Kidney (tissue), 22 donors: Measurements from ENCODE around the gene EPHA1. TPM values are rescaled to one million over a fixed set of nuclear protein-coding genes. Genes with fewer than 3 reads are reported as not detected.
A peak's percentile ranks its signal among the peaks of the same experiment; 100 is the strongest.

ENCODE experiments used
- DNase-seq, 5 donors: peaks; one replicate each; pipeline ENCODE4 v3.0.0-alpha.2; 2013 to 2020
- FAIRE-seq: peaks from 2 replicates; lab custom pipeline; 2012; peaks lifted over from hg19 to GRCh38; lab: Jason Lieb, UNC
- H3K27ac ChIP-seq, 2 donors: one replicate each; pipeline ENCODE4 v1.7.0; 2013; ENCODE audit warnings: low read depth in 2 of 2, low read length in 2 of 2, inconsistent platforms in 1 of 2
- H3K27me3 ChIP-seq: one replicate; pipeline ENCODE4 v1.7.1; 2013; ENCODE audit warnings: low read length, inconsistent platforms; ENCODE audit not compliant: control insufficient read depth, insufficient read depth
- H3K36me3 ChIP-seq, 3 donors: one replicate each; pipeline versions ENCODE4 v1.7.0 to v1.7.1; 2013; ENCODE audit warnings: low read length in 3 of 3, control low read depth in 1 of 3, inconsistent platforms in 1 of 3; ENCODE audit not compliant: insufficient read depth in 3 of 3, control insufficient read depth in 2 of 3
- H3K4me1 ChIP-seq, 3 donors: one replicate each; pipeline versions ENCODE4 v1.7.0 to v1.7.1; 2013; ENCODE audit warnings: low read length in 3 of 3, inconsistent platforms in 1 of 3, low read depth in 1 of 3; ENCODE audit not compliant: control insufficient read depth in 2 of 3, insufficient read depth in 2 of 3
- H3K4me3 ChIP-seq, 3 donors: one replicate each; pipeline versions ENCODE4 v1.7.0 to v1.8.1; 2013; ENCODE audit warnings: low read length in 3 of 3, control low read depth in 1 of 3, inconsistent platforms in 1 of 3
- H3K9ac ChIP-seq, 3 donors: one replicate each; pipeline versions ENCODE4 v1.7.0 to v1.7.1; 2013; ENCODE audit warnings: low read length in 3 of 3, control low read depth in 1 of 3, inconsistent platforms in 1 of 3
- H3K9me3 ChIP-seq, 3 donors: one replicate each; pipeline versions ENCODE4 v1.7.0 to v1.7.1; 2013; ENCODE audit warnings: low read length in 3 of 3, control low read depth in 1 of 3, inconsistent platforms in 1 of 3; ENCODE audit not compliant: control insufficient read depth in 2 of 3, insufficient read depth in 1 of 3
- intact Hi-C: fragments of 100-400 bp; cut with DNase I; formaldehyde crosslinking; loops from one replicate; pipeline ENCODE4 v1.11.1; 2022
- long read RNA-seq, 10 donors: library from polyadenylated mRNA in 1 of 10; unstranded in 1 of 10; transcript quantifications; one replicate each; pipeline ENCODE4 v2.0.0 and lab custom pipeline, GENCODE V29; 2021 to 2026
- polyA plus RNA-seq: library from polyadenylated mRNA; stranded (reverse); fragments of 350-450 nt; fragmentation: Illumina TruSeq; extraction: RNeasy Lipid Tissue Mini Kit (QIAGEN cat#74804); gene quantifications from one replicate; pipeline ENCODE4 v1.2.3, GENCODE V29; 2014; ENCODE audit warnings: low read depth, low replicate concordance; ENCODE audit not compliant: insufficient read depth
- total RNA-seq: library from RNA; stranded (reverse); fragmentation: NEBNext Ultra II Directional; extraction: Animal tissue kit (Norgen Biotek cat#: 25700); gene quantifications from one replicate; pipeline ENCODE4 v1.2.1, GENCODE V29; 2021
- TF ChIP-seq, protein P1 (sequence below): IDR thresholded peaks from 3 replicates; pipeline ENCODE4 v1.5.1; 2012; ENCODE audit warnings: mild to moderate bottlenecking, moderate library complexity, borderline replicate concordance; ENCODE audit not compliant: insufficient read depth; ENCODE audit errors: extremely low read depth
- donor health status: control.
- donor health status: control.
- donor health status: control.
- donor health status: control.
- donor health status: control.
- donor health status: DM: yes; HTN: yes; CAD: no.
- donor health status: Normal renal cell carcinoma (clear cell type).

EPHA1 gene
- total RNA-seq (22.3 TPM), polyA plus RNA-seq (6.9 TPM)
- long read RNA-seq, donor 1, partial matches to known transcripts = 0 of 2 reads
- long read RNA-seq, donor 1, other reads (novel, unspliced or antisense) = 0 of 2 reads
- long read RNA-seq, donor 2, partial matches to known transcripts = 0 of 2 reads
- long read RNA-seq, donor 2, other reads (novel, unspliced or antisense) = 0 of 2 reads
- long read RNA-seq, donor 3, partial matches to known transcripts = 5 of 7 reads
- long read RNA-seq, donor 3, other reads (novel, unspliced or antisense) = 0 of 7 reads
- long read RNA-seq, donor 4, partial matches to known transcripts = 0 of 1 reads
- long read RNA-seq, donor 4, other reads (novel, unspliced or antisense) = 0 of 1 reads
- long read RNA-seq, donor 5 = 0 reads
- long read RNA-seq, donor 6, partial matches to known transcripts = 32 of 32 reads
- long read RNA-seq, donor 6, other reads (novel, unspliced or antisense) = 0 of 32 reads
- long read RNA-seq, donor 7, transcript EPHA1-201 (18 exons, 3,363 nt) = major isoform, 7 of 16 reads
- long read RNA-seq, donor 7, partial matches to known transcripts = 5 of 16 reads
- long read RNA-seq, donor 7, other reads (novel, unspliced or antisense) = 4 of 16 reads
- long read RNA-seq, donor 8, partial matches to known transcripts = 22 of 23 reads
- long read RNA-seq, donor 8, other reads (novel, unspliced or antisense) = 0 of 23 reads
- long read RNA-seq, donor 9, partial matches to known transcripts = 0 of 2 reads
- long read RNA-seq, donor 9, other reads (novel, unspliced or antisense) = 0 of 2 reads
- long read RNA-seq, donor 10, partial matches to known transcripts = 0 of 1 reads
- long read RNA-seq, donor 10, other reads (novel, unspliced or antisense) = 0 of 1 reads

DNA sequence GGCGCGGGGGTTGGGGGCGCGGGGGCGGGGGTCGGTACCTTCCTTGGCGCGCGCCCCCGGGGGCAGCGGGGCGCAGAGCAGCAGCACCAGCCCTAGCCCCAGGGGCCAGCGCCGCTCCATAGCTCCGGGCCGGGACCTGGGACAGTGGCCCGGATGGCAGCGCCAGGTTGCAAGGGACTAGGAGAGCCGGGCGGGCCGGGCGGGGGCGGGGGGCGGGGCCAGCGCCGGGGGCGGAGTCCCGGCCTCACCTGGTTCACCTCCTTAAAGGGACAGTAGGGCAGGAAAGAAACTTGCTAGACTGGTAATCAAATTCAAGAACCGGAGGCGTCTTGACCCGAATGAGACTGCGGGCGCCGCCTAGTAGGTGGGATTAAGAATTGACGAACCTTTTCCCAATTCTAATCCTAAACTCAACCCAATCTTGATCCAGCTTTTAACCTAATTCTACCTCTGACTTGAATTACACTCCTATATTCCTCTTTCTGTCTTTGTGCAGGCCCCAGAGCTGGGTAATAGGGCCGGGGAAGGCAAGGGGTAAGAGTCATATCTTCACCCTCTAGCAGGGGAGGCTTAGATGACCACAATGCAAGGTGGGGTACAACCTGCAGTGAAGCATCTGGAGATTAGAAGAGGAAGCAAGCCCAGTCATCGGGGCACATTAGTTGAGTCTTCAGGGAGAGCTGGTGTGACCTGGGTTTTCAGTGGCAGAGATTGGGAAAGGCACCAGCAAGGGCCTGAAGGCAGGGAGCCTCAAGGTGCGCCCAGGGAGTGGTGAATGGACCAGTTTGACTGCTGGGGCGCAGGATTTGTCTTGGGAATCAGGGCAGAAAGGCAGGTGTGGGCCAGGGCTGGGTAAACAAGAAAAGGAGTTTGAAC lies at the start of gene EPHA1:
Gene EPHA1 (minus strand): TSS at position 171 of the 876 bp plus-strand sequence. CDS start 51 bp downstream, at position 120.
- intact Hi-C loops = no loop called here
- no peak for FAIRE-seq
- DNase-seq = peak; percentile 64 to 88 (median 81)
- Histone ChIP-seq H3K36me3 (no peaks in the 10 kb centered on the region), H3K27me3 (no peaks in the 10 kb centered on the region), H3K27ac (no peak within 1 kb of the TSS), H3K4me3 (peak within 1 kb of the TSS; percentile 17 to 66 (median 64)), H3K4me1 (peaks cover 0 to 15% (median 7%) of the 10 kb centered on the region in 3 donors), H3K9ac (peak within 1 kb of the TSS in 2 of 3 donors; percentile 56 to 70), H3K9me3 (no peaks in the 10 kb centered on the region)
- TF ChIP-seq, protein P1, sequence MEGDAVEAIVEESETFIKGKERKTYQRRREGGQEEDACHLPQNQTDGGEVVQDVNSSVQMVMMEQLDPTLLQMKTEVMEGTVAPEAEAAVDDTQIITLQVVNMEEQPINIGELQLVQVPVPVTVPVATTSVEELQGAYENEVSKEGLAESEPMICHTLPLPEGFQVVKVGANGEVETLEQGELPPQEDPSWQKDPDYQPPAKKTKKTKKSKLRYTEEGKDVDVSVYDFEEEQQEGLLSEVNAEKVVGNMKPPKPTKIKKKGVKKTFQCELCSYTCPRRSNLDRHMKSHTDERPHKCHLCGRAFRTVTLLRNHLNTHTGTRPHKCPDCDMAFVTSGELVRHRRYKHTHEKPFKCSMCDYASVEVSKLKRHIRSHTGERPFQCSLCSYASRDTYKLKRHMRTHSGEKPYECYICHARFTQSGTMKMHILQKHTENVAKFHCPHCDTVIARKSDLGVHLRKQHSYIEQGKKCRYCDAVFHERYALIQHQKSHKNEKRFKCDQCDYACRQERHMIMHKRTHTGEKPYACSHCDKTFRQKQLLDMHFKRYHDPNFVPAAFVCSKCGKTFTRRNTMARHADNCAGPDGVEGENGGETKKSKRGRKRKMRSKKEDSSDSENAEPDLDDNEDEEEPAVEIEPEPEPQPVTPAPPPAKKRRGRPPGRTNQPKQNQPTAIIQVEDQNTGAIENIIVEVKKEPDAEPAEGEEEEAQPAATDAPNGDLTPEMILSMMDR = peak; percentile 59

DNA sequence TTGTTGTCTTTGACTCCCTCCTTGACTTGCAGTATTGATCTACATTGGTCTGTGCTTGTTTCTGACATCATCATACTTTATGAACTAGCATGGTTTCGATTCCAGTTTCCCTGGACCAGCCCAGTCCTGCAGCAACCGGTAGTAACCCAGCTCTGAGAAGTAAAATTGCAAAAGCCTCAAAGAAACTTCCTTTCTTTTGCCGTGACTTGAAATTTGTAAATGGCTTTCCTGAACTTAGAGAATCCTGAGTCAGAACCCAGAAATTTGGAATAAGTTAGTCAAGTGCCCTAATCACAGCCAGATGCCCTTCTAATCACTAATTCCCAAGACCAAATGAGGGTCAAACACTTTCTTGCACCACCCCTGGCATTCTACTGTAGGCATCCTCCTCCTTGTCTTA lies 49.6 kb upstream of the EPHA1 start:
- no peaks in the 10 kb centered on the region for H3K9me3 ChIP-seq
- H3K4me1 ChIP-seq = no peaks in the 10 kb centered on the region
- intact Hi-C loops = no loop called here
- H3K27me3 ChIP-seq = no peaks in the 10 kb centered on the region
- FAIRE-seq = no peak
- H3K4me3 ChIP-seq = no peak overlapping the region
- H3K9ac ChIP-seq = no peak overlapping the region
- TF ChIP-seq, protein P1 = no peak
- DNase-seq = no peak
- no peak overlapping the region for H3K27ac ChIP-seq
- H3K36me3 ChIP-seq = no peaks in the 10 kb centered on the region

GRCh38 chr7:143456992-143457793 lies 48.5 kb upstream of the EPHA1 start:
- TF ChIP-seq, protein P1 = no peak
- Histone ChIP-seq H3K36me3 (no peaks in the 10 kb centered on the region), H3K4me1 (no peaks in the 10 kb centered on the region), H3K9me3 (no peaks in the 10 kb centered on the region), H3K27me3 (no peaks in the 10 kb centered on the region), H3K27ac (no peak overlapping the region), H3K4me3 (no peak overlapping the region), H3K9ac (no peak overlapping the region)
- no peak for FAIRE-seq
- no peak for DNase-seq
- intact Hi-C loops = no loop called here
